ENCODE results near the gene TRRAP. TPM values are rescaled to one million over a fixed set of nuclear protein-coding genes. Genes with fewer than 3 reads are reported as not detected.

Gene TRRAP
- total RNA-seq, 1 experiment from 2014 or later = 55.4 TPM

GRCh38 chr7:98877692-98878364, 504 bp upstream of the TRRAP start:
- no peaks in the 10 kb centered on the region for H3K4me1 ChIP-seq
- no peaks in the 10 kb centered on the region; the same call in 1 of the 2 replicates for H3K36me3 ChIP-seq (ENCODE audit: control insufficient read depth, insufficient read depth, low read length)
- Mint-ChIP-seq H3K4me3 (ENCODE audit: unreplicated experiment) (peak overlapping the region; percentile 86), H3K9me3 (ENCODE audit: unreplicated experiment) (no peaks in the 10 kb centered on the region), H3K27me3 (ENCODE audit: insufficient read depth, unreplicated experiment) (no peaks in the 10 kb centered on the region), H3K27ac (ENCODE audit: unreplicated experiment) (no peak overlapping the region), H3K4me1 (ENCODE audit: low read depth, unreplicated experiment) (no peaks in the 10 kb centered on the region), H3K36me3 (ENCODE audit: insufficient read depth, unreplicated experiment) (peaks cover 26% of the 10 kb centered on the region)
- CTCF ChIA-PET = no interaction called here
- POLR2A ChIA-PET = interaction anchor here (0.7 kb wide), 1 partner anchor 817 kb away, joined by 8 read pairs; no protein-coding TSS in a partner anchor
- intact Hi-C loops (cut with micrococcal nuclease; ENCODE audit: unreplicated experiment) = no loop called here
- no peaks in the 10 kb centered on the region for H3K9me3 ChIP-seq
- TF ChIP-seq CTCF (IDR thresholded peaks at IDR 0.05; ENCODE audit: insufficient read depth in 1 of 2, low read depth in 1 of 2, low read length in 1 of 2, severe bottlenecking in 1 of 2, unreplicated experiment in 1 of 2) = no peak
- peak overlapping the region; percentile 99 for H3K4me3 ChIP-seq (ENCODE audit: low read depth, low read length)
- no peaks in the 10 kb centered on the region for H3K27me3 ChIP-seq (replicated peaks; ENCODE audit: control insufficient read depth, insufficient read depth, low read length)
- BruUV-seq (replicated peaks) = no TSS peak
- DNase-seq = no peak

- H3K9me3 ChIP-seq = no peaks in the 10 kb centered on the region
- peaks cover under 1% of the 10 kb centered on the region for H3K36me3 ChIP-seq (ENCODE audit: control insufficient read depth, insufficient read depth, low read length)
- no peaks in the 10 kb centered on the region for H3K27me3 ChIP-seq (replicated peaks; ENCODE audit: control insufficient read depth, insufficient read depth, low read length)
- Mint-ChIP-seq H3K4me1 (ENCODE audit: low read depth, unreplicated experiment) (no peaks in the 10 kb centered on the region), H3K36me3 (ENCODE audit: insufficient read depth, unreplicated experiment) (peaks cover 42% of the 10 kb centered on the region), H3K9me3 (ENCODE audit: unreplicated experiment) (no peaks in the 10 kb centered on the region), H3K4me3 (ENCODE audit: unreplicated experiment) (peak overlapping the region; percentile 86), H3K27me3 (ENCODE audit: insufficient read depth, unreplicated experiment) (no peaks in the 10 kb centered on the region), H3K27ac (ENCODE audit: unreplicated experiment) (no peak overlapping the region)
- peak in 1 of 2 experiments; percentile 46 for DNase-seq
- peak overlapping the region; percentile 99 for H3K4me3 ChIP-seq (ENCODE audit: low read depth, low read length)
- intact Hi-C loops (cut with micrococcal nuclease; ENCODE audit: unreplicated experiment) = no loop called here
- no peak for TF ChIP-seq CTCF (IDR thresholded peaks at IDR 0.05; ENCODE audit: insufficient read depth in 1 of 2, low read depth in 1 of 2, low read length in 1 of 2, severe bottlenecking in 1 of 2, unreplicated experiment in 1 of 2)
- CTCF ChIA-PET = interaction anchor here (0.6 to 0.7 kb wide), 3 partner anchors 9 to 161 kb away, joined by 3 read pairs; no protein-coding TSS in a partner anchor
- H3K4me1 ChIP-seq = no peaks in the 10 kb centered on the region
- POLR2A ChIA-PET = no interaction called here
- BruUV-seq (replicated peaks) = no TSS peak
These were observed 1.1 kb downstream of the TRRAP start for GRCh38 chr7:98879198-98879978.

- Histone ChIP-seq H3K9me3 (no peaks in the 10 kb centered on the region), H3K4me3 (ENCODE audit: low read depth, low read length) (peak overlapping the region; percentile 99), H3K27me3 (replicated peaks; ENCODE audit: control insufficient read depth, insufficient read depth, low read length) (no peaks in the 10 kb centered on the region), H3K4me1 (no peaks in the 10 kb centered on the region), H3K36me3 (ENCODE audit: control insufficient read depth, insufficient read depth, low read length) (peaks cover 2% of the 10 kb centered on the region)
- CTCF ChIA-PET = interaction anchor here (0.7 kb wide), 2 partner anchors 9 to 11 kb away, joined by 3 read pairs; no protein-coding TSS in a partner anchor
- peaks cover 44% of the 10 kb centered on the region for H3K36me3 Mint-ChIP-seq (ENCODE audit: insufficient read depth, unreplicated experiment)
- H3K27ac Mint-ChIP-seq (ENCODE audit: unreplicated experiment) = no peak overlapping the region
- POLR2A ChIA-PET = no interaction called here
- H3K4me1 Mint-ChIP-seq (ENCODE audit: low read depth, unreplicated experiment) = no peaks in the 10 kb centered on the region
- no peaks in the 10 kb centered on the region for H3K27me3 Mint-ChIP-seq (ENCODE audit: insufficient read depth, unreplicated experiment)
- intact Hi-C loops (cut with micrococcal nuclease; ENCODE audit: unreplicated experiment) = no loop called here
- no peak for TF ChIP-seq CTCF (IDR thresholded peaks at IDR 0.05; ENCODE audit: insufficient read depth in 1 of 2, low read depth in 1 of 2, low read length in 1 of 2, severe bottlenecking in 1 of 2, unreplicated experiment in 1 of 2)
- no peak for DNase-seq
- peak overlapping the region; percentile 86 for H3K4me3 Mint-ChIP-seq (ENCODE audit: unreplicated experiment)
- BruUV-seq (replicated peaks) = no TSS peak
- no peaks in the 10 kb centered on the region for H3K9me3 Mint-ChIP-seq (ENCODE audit: unreplicated experiment)
These were observed 1.6 kb downstream of the TRRAP start for GRCh38 chr7:98879979-98880315.
